GM18909 (cell line): ENCODE measurements around the gene OR4B1.
"Not testable (repeated sequence)": the region's sequence is repeated elsewhere in the genome, so short reads cannot be mapped to it uniquely, and the experiment has no call there.

Experiments
- ATAC-seq: cut with Tn5 transposase; IDR thresholded peaks from one replicate; pipeline ENCODE4 v1.9.1; 2021; ENCODE audit warnings: mild to moderate bottlenecking; ENCODE audit not compliant: unreplicated experiment, poor library complexity

The OR4B1 gene

GRCh38 chr11:48216510-48216909 is at the start of gene OR4B1:
Gene OR4B1 (plus strand): TSS chr11:48216810. CDS start chr11:48216810, 0 bp downstream.
- no peak for ATAC-seq

- ATAC-seq = no peak
Measured at GRCh38 chr11:48167380-48167779, 49.2 kb upstream of the OR4B1 start.

- ATAC-seq = no peak
Measured at GRCh38 chr11:48168815-48169214, 47.8 kb upstream of the OR4B1 start.

- ATAC-seq = no peak
Measured at GRCh38 chr11:48169259-48169658, 47.4 kb upstream of the OR4B1 start.

GRCh38 chr11:48169717-48170116 is 46.9 kb upstream of the OR4B1 start:
- ATAC-seq = no peak

GRCh38 chr11:48170241-48171233 is 46.1 kb upstream of the OR4B1 start:
- no peak for ATAC-seq

- peak; percentile 80 for ATAC-seq
Measured at GRCh38 chr11:48172818-48173609, 43.6 kb upstream of the OR4B1 start.

- no peak for ATAC-seq
Measured at GRCh38 chr11:48177661-48178060, 38.9 kb upstream of the OR4B1 start.

- ATAC-seq = no peak
Measured at GRCh38 chr11:48180627-48181026, 36.0 kb upstream of the OR4B1 start.

GRCh38 chr11:48182860-48183526 is 33.6 kb upstream of the OR4B1 start:
- no peak for ATAC-seq

- ATAC-seq = no peak
Measured at GRCh38 chr11:48184452-48184851, 32.2 kb upstream of the OR4B1 start.

GRCh38 chr11:48190906-48191654 is 25.5 kb upstream of the OR4B1 start:
- ATAC-seq = not testable (repeated sequence)

GRCh38 chr11:48193876-48194275 is 22.7 kb upstream of the OR4B1 start:
- ATAC-seq = no peak

GRCh38 chr11:48207881-48208280 is 8.7 kb upstream of the OR4B1 start:
- ATAC-seq = no peak

- no peak for ATAC-seq
Measured at GRCh38 chr11:48210052-48210451, 6.6 kb upstream of the OR4B1 start.

GRCh38 chr11:48228761-48229160 is 12.2 kb downstream of the OR4B1 start:
- ATAC-seq = no peak

GRCh38 chr11:48230057-48230456 is 13.4 kb downstream of the OR4B1 start:
- not testable (repeated sequence) for ATAC-seq

GRCh38 chr11:48237727-48238126 is 21.1 kb downstream of the OR4B1 start:
- no peak for ATAC-seq

- ATAC-seq = no peak
Measured at GRCh38 chr11:48242501-48242900, 25.9 kb downstream of the OR4B1 start.

GRCh38 chr11:48244804-48245203 is 28.2 kb downstream of the OR4B1 start, which contains the start of gene OR4X2:
Gene OR4X2 (plus strand): TSS chr11:48245104. CDS start chr11:48245104, 0 bp downstream.
- no peak for ATAC-seq
